ENCODE measurements around the gene HSF5. TPM values are rescaled to one million over a fixed set of nuclear protein-coding genes. Genes with fewer than 3 reads are reported as not detected.
"Not testable (repeated sequence)": the region's sequence is repeated elsewhere in the genome, so short reads cannot be mapped to it uniquely, and the experiment has no call there.

Gene HSF5
- total RNA-seq, 6 experiments from 2014 or later = 0.06 to 0.18 (median 0.10) TPM; not detected in 1

GRCh38 chr17:58398574-58399266 lies 89.5 kb downstream of the HSF5 start:
- Histone ChIP-seq H3K9me3 (no peaks in the 10 kb centered on the region), H3K27me3 (no peaks in the 10 kb centered on the region), H3K36me3 (no peaks in the 10 kb centered on the region), H3K4me1 (peaks cover 0 to 8% (median 0%) of the 10 kb centered on the region in 4 donors), H3K4me3 (no peak overlapping the region), H3K27ac (no peak overlapping the region)
- no peak for ATAC-seq
- 47% methylated on average over 3 of the region's 3 CpGs for WGBS (ENCODE audit: insufficient coverage, low coverage, low lambda C conversion rate, missing lambda C conversion rate)
- no peak for DNase-seq
- intact Hi-C loops (cut with DNase I) = no loop called here
- TF ChIP-seq, protein P1, sequence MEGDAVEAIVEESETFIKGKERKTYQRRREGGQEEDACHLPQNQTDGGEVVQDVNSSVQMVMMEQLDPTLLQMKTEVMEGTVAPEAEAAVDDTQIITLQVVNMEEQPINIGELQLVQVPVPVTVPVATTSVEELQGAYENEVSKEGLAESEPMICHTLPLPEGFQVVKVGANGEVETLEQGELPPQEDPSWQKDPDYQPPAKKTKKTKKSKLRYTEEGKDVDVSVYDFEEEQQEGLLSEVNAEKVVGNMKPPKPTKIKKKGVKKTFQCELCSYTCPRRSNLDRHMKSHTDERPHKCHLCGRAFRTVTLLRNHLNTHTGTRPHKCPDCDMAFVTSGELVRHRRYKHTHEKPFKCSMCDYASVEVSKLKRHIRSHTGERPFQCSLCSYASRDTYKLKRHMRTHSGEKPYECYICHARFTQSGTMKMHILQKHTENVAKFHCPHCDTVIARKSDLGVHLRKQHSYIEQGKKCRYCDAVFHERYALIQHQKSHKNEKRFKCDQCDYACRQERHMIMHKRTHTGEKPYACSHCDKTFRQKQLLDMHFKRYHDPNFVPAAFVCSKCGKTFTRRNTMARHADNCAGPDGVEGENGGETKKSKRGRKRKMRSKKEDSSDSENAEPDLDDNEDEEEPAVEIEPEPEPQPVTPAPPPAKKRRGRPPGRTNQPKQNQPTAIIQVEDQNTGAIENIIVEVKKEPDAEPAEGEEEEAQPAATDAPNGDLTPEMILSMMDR (IDR thresholded peaks at IDR 0.05) = no peak
- no peak for TF ChIP-seq POLR2A (IDR thresholded peaks at IDR 0.05)

DNA sequence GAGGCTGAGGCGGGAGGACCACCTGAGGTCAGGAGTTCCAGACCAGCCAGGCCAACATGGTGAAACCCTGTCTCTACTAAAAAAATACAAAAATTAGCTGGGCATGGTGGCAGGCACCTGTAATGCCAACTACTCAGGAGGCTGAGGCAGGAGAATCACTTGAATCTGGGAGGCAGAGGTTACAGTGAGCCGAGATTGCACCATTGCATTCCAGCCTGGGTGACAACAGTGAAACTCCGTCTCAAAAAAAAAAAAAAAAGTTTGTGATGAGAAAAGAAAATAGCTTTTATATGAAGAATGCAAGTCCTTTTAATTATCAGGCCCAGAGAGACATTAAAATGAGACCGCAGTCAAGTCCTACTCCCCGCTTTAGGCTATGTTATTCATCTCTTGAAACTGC lies 90.8 kb downstream of the HSF5 start:
- H3K4me1 ChIP-seq; H3K4me3 ChIP-seq; H3K27me3 ChIP-seq; DNase-seq; H3K27ac ChIP-seq; ATAC-seq; H3K36me3 ChIP-seq; intact Hi-C loops (cut with DNase I); H3K9me3 ChIP-seq: not testable (repeated sequence)
- WGBS (ENCODE audit: insufficient coverage, low coverage, low lambda C conversion rate, missing lambda C conversion rate) = 90% methylated on average over 3 of the region's 5 CpGs

DNA sequence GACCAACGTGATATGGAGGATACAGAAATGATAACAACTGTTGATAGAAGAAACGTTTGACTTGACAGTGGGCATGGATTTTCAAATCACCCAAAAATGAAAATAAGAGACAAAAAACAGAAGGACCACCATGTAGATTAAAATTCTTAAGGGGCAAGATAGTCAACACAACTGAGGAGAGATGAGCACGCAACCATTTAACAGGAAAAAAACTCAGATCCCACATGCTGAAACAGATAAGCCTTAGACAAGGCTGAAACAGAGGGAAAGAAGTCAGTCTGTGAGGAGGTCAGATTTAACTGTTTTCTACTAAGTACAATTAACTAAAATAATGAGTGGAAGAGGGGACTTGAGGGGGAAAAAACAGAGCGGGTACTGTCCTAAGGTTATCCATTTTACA lies 92.0 kb downstream of the HSF5 start:
- no peaks in the 10 kb centered on the region for H3K9me3 ChIP-seq
- H3K4me3 ChIP-seq = no peak overlapping the region
- ATAC-seq (no peak), DNase-seq (no peak)
- no peaks in the 10 kb centered on the region for H3K36me3 ChIP-seq
- H3K27me3 ChIP-seq = no peaks in the 10 kb centered on the region
- intact Hi-C loops (cut with DNase I) = no loop called here
- TF ChIP-seq POLR2A (IDR thresholded peaks at IDR 0.05) = no peak
- TF ChIP-seq, protein P1 (IDR thresholded peaks at IDR 0.05) = no peak
- H3K27ac ChIP-seq = no peak overlapping the region
- H3K4me1 ChIP-seq = peaks cover 0 to 17% (median 3%) of the 10 kb centered on the region in 4 donors
- WGBS (ENCODE audit: insufficient coverage, low coverage, low lambda C conversion rate, missing lambda C conversion rate) = 65% methylated on average over 4 of the region's 4 CpGs

DNA sequence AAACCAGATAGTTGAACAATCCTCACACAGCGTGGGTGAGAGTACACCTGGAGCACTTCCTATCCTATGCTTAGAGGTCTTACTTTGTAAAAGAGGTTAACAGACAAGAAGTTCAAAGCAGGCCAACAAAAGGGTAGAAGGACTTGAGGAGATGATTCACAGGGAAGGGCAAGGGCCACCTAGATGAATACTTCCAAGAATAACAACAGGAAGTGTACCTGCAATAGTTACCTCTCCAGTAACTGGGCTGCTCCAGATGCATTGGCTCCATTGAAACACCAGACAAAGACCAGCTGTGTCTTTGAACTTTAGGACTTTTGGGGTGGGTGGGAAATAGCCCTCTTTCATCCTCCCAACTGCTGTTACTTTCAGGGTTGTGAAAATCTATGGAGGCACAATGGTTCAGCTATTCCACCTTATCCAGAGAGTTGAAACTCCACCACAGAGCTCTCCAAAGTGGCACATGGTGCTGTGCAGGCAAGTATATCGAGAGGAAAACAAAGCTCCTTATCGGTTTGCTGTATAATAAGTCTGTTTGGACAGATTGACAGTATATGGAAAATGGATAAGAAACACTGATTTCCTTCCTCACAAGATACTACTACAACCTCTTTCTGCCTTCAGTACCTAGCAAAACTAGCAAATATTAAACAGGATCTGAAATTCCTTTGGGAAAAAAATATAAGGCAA lies 93.5 kb downstream of the HSF5 start:
- ATAC-seq = no peak
- Histone ChIP-seq H3K4me1 (peaks cover 0 to 30% (median 5%) of the 10 kb centered on the region in 4 donors), H3K4me3 (no peak overlapping the region), H3K36me3 (no peaks in the 10 kb centered on the region), H3K27ac (no peak overlapping the region), H3K9me3 (no peaks in the 10 kb centered on the region), H3K27me3 (no peaks in the 10 kb centered on the region)
- DNase-seq = no peak
- intact Hi-C loops (cut with DNase I) = no loop called here
- TF ChIP-seq POLR2A (IDR thresholded peaks at IDR 0.05) = no peak
- TF ChIP-seq, protein P1 (IDR thresholded peaks at IDR 0.05) = no peak
- WGBS (ENCODE audit: insufficient coverage, low coverage, low lambda C conversion rate, missing lambda C conversion rate) = 80% methylated on average over 3 of the region's 3 CpGs

- peak overlapping the region in 2 of 3 donors; percentile 38 to 59 for H3K27ac ChIP-seq
- ATAC-seq = peak; percentile 91 to 99 (median 94)
Measured at GRCh38 chr17:58391302-58391984, 96.8 kb downstream of the HSF5 start.

More at GRCh38 chr17:58391302-58391984, 96.8 kb downstream of the HSF5 start:
- WGBS (ENCODE audit: insufficient coverage, low coverage, low lambda C conversion rate, missing lambda C conversion rate) = 26% methylated on average over 8 of the region's 10 CpGs
- TF ChIP-seq POLR2A (IDR thresholded peaks at IDR 0.05) = no peak
- TF ChIP-seq, protein P1 (IDR thresholded peaks at IDR 0.05) = no peak
- DNase-seq = peak; percentile 82 to 97 (median 84)
- Histone ChIP-seq H3K9me3 (no peaks in the 10 kb centered on the region), H3K36me3 (no peaks in the 10 kb centered on the region), H3K27me3 (no peaks in the 10 kb centered on the region), H3K4me3 (no peak overlapping the region), H3K4me1 (peaks cover 0 to 40% (median 10%) of the 10 kb centered on the region in 4 donors)
- intact Hi-C loops (cut with DNase I) = no loop called here
